Activated CD4-positive, alpha-beta T cell treated with anti-CD3 and anti-CD28 coated beads, Interleukin-2, amount 50 U/mL, for 16 hours (primary cell): Measurements from ENCODE around the gene OMP.

Experiments
- DNase-seq: peaks from one replicate; pipeline ENCODE4 v3.0.0-alpha.2; 2020

The OMP gene

DNA sequence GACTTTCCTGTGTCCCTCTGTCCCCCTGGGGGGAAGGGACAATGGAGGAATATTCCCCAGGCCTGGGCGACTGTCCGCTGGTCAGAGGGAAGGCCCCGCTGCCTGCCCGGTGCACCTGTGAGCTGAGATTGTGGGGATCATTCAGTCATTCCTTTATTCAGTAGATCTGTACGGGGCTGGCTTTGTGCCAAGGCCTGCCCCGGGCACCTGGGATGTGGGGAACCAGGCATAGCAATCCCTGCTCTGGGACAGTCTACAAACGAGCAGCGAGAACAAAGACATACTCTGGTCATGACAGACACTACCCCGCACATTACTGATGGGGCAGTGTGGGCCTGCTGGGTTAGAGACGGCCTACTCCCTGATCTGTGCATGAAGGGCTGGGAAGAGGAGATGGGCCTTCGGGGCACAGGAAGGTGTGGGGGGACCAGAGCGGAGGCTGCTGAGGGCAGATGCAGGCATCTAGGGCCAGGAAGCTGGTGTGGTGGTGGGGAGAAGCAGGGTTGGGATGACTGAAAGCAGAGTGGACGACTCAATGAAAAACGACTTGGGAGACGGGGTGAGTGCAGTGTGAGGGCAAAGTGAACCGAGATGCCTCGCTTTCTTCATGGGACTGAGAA is 23.6 kb downstream of the OMP start:
- DNase-seq: no peak

DNA sequence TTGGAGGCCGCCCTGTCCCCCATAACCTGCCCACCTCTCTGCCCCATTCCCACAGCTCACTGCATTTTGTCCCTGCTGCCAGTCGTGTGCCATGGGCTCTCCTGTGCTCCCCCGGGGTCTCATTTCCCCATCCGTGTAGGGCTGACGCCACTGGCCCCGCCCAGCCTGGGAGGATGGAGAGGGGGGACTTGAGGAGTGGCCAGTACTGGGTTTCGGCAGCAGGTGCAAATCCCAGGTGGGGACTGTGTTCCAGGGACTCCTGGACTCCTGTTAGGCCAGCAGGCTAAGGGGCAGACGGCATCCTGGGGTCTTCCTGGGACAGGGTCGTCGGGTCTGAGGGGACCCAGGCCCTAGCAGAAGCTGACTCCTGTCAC is 24.2 kb downstream of the OMP start:
- no peak for DNase-seq

DNA sequence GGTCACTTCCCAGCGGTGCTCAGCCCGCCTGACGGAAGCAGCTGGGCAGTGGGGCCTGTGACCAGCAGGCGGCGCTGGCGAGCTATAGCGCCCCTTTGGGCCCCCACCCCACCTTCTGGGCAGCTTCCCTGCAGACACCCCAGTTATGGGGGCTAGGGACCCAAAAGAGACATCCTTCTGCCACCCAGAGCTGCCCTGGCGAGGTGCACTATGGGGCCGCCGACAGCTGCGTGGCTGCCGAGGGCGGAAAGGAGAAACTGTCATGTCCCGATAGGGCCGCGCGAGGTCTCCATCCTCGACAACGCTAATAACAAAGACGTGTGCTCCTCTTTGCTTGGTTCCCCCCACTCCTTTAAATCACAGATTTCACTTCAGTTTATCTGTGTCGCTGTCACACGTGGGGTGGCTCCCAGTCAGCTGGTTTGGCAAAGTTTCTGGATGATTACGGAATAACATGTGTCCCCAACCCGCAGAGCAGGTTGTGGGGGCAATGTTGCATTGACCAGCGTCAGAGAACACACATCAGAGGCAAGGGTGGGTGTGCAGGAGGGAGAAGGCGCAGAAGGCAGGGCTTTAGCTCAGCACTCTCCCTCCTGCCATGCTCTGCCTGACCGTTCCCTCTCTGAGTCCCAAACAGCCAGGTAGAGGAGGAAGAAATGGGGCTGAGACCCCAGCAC is 24.7 kb downstream of the OMP start:
- DNase-seq: peak; percentile 41

DNA sequence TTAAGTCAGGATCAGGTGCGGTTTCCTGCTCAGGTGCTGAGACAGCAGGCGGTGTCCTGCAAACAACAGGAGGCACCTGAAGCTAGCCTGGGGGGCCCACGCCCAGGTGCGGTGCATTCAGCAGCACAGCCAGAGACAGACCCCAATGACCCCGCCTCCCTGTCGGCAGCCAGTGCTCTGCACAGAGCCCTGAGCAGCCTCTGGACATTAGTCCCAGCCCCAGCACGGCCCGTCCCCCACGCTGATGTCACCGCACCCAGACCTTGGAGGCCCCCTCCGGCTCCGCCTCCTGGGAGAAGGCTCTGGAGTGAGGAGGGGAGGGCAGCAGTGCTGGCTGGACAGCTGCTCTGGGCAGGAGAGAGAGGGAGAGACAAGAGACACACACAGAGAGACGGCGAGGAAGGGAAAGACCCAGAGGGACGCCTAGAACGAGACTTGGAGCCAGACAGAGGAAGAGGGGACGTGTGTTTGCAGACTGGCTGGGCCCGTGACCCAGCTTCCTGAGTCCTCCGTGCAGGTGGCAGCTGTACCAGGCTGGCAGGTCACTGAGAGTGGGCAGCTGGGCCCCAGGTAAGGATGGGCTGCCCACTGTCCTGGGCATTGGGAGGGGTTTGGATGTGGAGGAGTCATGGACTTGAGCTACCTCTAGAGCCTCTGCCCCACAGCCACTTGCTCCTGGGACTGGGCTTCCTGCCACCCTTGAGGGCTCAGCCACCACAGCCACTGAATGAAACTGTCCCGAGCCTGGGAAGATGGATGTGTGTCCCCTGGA is 25.5 kb downstream of the OMP start, which contains the start of gene MYO7A:
MYO7A (plus strand) TSS at position 327 of the 772 bp plus-strand sequence. CDS start 2,389 bp downstream, outside the sequence.
- no peak for DNase-seq

DNA sequence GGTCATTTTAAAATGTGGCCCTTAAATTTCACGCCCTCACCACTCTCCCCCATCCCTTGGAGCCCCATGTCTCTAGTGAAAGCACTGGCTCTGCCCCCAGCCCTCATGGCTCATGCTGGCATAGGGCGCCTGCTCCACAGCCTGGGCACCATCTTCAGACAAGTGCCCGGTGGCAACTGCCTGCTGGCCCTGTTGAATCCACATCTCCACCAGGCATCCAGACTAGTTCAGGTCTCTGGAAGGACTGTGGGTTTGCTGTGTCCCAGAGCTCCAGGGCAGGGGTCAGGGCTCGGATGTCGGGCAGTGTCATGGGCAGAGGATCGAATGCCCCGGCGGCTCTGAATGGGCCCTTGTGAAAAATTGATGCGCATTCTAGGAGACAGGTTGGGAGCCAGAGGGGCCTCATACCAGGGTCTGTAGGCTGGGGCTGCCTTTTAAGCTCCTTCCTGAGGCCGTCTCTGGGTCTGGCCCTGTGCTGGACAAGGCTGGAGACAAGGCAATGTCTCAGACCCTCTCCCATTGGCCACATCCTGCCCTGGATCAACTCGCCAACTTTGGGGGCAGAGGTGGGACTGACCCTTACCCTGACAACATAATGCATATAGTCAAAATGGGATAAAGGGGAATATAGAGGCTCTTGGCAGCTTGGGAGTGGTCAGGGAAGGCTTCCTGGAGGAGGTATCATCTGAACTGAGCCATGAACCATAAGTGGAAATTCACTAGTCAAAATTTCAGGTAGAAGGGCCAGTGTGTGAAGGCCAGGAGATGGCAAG is 26.6 kb downstream of the OMP start:
- DNase-seq: no peak

DNA sequence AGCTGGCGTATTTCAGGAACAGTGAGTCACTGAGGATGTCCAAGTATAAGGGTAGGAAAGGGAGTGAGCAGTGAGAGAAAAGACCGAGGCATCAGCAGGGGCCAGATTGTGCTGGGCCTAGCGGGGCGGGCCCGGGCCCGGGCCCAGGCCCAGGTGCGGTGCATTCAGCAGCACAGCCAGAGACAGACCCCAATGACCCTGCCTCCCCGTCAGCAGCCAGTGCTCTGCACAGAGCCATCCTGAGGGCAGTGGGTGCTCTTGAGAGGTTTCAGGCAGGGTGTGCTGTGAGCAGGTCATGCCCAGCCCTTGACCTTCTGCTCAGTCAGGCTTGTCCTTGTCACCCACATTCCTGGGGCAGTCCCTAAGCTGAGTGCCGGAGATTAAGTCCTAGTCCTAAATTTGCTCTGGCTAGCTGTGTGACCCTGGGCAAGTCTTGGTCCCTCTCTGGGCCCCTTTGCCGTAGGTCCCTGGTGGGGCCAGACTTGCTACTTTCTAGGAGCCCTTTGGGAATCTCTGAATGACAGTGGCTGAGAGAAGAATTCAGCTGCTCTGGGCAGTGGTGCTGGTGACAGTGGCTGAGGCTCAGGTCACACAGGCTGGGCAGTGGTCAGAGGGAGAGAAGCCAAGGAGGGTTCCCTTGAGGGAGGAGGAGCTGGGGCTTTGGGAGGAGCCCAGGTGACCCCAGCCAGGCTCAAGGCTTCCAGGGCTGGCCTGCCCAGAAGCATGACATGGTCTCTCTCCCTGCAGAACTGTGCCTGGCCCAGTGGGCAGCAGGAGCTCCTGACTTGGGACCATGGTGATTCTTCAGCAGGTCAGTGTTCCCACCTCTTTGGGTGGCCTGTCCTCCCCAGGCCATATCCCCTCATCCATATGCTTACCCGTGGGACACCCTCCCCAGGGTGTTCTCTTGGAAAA is 27.5 kb downstream of the OMP start:
- no peak for DNase-seq

DNA sequence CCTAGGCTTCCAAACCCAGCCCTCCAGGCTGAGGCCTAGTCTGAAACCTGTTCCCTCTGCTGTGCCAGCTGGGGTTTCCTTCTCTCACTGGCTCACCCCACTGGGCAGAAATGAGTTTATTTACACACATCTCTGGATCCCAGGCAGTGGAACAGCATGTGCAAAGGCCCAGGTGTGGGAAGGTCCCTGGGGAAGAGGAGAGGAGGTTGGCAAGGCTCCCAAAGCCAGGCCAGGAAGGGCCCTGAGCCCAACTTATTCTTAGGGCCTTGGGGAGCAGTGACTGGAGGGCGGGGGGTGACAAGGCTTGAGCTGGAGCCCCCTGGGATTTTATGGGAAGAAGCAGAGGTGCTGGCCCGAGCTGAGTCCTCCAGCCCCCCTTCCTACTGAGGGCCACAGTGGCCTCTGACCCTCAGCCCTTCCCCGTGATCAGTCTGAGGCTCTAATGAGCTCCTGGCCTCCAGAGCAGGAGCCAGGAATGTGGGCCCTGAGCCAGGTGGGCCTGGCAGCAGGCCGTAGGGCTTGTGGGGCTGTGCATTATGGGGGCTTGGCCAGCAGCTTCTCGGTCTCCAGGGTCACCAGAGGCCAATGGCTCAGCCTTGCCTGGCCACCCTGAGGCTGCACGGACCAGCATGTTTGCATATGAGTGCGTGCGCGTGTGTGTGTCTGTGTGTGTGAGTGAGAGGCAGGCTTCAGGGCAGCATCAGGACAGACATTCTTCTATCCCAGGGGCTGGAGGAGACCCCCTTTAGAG is 28.3 kb downstream of the OMP start:
- no peak for DNase-seq

DNA sequence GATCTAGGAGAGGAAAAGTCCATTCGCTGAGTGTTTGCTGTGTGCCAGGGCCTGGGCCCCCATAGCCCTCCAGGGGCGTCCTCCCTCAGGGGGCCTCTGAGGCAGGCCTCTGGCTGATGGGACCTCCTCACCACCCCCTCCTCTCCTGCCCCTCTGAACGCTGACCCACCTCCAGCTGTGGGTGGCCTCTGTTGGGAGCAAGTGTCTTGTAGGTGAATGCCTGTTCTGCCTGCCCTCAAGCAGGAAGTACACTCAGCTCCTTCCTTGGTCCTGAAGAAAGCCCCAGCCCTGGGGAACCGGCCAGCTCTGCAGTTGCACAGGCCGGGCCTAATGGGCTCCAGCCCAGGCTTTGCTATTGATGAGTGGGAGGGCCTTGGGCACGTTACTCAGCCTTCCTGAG is 28.9 kb downstream of the OMP start:
- DNase-seq: no peak

DNA sequence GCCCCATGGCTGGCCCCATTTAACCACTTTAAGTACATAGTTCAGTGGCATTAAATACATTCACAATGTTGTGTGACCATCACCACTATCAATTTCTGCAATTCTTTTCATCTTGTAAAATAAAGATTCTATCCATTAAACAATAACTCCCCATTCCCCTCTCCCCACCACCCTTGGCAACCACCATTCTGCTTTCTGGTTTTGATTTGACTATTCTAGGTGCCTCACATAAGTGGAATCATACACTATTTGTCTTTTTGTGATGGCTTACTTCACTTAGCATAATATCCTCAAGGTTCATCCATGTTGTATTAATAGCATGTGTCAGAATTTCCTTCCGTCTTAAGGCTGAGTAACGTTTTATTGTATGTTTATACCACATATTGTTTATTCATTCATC is 32.4 kb downstream of the OMP start:
- DNase-seq: no peak

DNA sequence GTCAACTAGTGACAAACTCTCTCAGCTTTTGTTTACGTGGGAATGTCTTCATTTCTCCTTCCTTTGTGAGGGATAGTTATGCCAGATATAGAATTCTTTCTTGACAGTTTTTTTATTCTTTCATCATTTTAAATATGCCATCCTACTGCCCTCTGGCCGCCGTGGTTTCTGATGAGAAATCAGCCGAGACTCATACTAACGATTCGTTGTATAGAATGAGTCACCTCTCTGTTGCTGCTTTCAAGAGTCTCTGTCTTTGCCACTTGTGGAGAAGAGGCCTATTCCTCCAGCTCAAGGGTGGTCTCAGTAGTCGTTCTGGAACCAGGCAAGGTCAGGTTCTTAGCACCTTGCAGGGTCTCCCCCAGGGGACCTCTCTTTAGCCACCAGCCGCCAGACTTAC is 33.4 kb downstream of the OMP start:
- DNase-seq: peak; percentile 50

DNA sequence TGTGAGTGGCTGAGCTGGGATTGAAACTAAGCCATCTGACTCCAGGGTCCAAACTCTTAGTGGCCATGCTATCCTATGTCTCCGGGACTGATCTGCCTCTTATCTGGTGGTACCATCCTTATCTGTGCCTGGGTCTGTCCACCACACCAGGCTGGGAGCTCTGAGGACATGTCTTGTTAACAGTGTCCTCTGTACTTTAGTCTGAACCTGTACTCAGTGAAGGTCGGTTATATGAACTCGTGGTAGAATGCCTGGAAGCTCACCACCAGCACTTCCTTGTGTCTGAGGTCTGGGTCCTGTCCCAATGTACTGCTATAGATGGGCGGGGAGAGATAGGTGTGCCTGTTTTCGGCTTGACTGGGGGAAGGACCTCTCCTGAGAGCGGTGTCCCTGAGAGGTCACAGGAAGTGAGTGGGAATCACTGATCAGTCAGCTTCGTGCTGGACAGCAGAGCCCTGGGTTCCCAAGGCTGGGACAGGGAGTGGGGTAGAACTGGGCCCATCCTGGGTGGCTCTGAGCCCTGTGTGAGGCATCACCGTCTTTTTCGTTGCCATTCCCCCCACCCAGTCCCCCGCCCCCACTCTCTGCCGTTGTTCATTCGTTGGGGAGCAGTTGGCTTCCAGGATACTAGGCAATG is 34.3 kb downstream of the OMP start:
- DNase-seq: no peak

DNA sequence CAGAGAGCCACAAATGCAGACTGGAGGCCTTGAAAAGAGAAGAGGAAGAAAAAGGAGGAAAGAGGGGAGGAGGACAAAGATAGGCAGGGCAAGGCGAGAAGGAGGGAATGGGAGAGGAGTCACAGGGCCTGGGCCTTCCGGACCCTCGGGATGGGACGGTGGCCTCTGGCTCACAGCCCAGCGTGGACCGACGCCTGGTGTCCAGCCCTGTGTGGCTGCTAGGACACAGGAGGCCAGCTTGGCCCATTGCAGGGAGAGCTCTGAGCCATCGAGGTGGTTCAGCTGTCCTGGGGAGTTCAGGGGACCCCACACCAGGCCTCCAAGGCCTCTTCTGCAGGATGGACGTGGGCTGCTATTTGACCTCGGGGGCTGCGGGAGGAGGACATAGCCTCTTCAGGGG is 34.8 kb downstream of the OMP start:
- DNase-seq: no peak

DNA sequence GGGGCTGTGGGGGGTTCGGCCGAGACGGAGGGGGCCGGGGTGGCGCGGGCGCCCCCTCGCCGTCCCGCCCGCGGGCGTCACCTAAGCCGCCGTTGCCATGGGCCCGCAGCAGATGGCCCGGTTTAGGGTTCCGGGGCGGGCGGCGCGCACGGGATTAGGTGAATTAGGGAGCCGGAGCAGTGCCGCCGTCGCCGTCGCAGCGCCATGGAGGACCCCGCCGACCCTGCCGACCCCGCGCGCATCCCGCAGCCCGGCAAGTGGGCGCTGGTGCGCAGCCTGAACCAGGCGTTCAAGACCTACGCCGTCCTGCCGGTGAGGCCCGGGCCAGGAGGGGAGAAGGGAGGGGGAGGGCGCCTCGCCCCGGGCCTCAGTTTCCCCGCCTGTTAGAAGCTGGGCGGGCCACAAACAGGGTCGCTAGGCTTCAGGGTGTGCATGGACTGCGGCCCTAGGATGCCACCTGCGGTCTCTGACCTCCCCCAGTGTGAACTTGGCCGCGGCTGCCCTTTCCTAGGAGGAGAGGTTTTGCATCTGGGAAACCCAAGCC is 35.5 kb downstream of the OMP start:
- no peak for DNase-seq

DNA sequence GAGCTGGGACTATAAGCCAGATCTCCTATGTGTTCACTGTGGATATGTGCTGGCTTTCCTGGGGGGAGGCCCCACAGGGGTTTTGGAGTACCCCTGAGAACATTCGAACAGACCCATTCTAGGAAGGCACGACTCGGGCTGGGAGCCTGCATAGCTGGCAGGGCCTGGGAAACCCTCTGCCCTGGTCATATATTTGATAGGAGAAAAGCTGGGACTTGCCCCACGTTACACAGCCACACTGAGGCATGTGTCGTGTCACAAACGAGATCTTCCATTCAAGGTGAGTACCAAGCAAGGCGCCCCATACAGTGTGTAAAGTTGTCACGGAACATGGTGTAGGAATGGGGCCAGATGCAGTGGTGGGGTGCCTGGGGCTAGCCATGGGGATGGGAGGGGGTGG is 36.6 kb downstream of the OMP start:
- no peak for DNase-seq

DNA sequence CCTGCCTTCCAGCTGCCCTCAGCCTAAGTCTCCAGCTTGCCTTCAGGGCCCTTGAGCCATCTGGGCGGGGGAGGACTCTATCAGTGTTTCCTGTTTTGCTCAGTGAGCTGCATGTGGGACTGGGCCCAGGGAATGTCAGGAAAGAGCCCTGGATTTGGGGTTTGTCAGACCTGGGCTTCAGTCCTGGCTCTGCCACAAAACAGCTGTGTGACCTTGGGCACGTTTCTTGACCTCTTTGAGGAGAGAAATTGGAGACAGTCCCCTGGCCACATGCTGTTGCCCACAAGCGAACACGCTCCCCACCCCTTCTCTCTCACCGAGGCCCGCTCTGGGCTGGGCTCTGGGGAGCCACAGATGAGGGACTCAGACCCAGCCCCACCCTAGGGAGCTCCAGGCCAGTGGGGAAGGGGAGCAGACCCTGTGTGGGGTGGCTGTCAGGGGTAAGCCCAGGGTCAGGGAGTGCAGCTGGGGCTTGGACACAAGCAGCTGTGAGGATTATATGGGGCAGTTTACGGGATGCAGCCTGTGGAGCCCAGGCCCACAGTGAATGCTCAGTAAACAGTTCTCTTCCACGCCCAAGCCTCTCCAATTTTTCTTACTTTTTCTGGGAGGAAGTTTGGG is 37.7 kb downstream of the OMP start:
- DNase-seq: no peak

DNA sequence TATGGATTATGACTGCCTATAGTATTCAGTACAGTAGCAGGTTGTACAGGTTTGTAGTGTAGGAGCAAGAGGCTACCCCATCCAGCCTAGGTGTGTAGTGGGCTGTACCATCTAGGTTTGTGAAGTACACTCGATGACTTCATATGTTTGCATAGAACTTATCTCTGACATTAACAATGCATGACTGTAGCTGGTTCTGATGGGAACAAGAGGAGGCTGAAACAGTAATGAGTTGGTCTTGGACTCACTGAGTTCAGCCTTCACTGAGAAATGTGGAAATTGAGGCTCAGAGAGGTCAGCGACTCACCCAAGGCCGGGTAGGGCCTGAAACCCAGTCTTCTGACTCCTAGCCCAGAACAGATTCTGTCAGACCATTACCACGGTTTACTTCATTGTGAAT is 38.4 kb downstream of the OMP start:
- no peak for DNase-seq

DNA sequence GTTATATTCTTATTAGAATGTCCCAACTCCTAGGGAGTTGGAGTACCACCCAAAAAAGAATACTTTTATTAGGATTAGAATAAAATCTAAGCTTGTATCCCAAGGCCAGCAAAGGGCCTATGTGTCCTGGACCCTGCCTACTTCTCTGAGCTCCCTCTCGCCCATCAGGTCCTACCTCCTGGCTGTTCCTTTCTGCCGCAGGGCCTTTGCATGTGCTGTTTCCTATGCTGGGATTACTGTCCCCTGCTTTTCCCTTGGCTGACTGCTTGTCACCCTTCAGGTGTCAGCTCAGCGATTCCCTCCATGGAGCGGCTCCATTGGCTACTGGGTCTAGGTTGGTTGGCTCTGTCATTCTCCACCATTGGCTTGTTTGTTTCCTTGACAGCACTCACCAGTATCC is 38.8 kb downstream of the OMP start:
- DNase-seq: no peak

DNA sequence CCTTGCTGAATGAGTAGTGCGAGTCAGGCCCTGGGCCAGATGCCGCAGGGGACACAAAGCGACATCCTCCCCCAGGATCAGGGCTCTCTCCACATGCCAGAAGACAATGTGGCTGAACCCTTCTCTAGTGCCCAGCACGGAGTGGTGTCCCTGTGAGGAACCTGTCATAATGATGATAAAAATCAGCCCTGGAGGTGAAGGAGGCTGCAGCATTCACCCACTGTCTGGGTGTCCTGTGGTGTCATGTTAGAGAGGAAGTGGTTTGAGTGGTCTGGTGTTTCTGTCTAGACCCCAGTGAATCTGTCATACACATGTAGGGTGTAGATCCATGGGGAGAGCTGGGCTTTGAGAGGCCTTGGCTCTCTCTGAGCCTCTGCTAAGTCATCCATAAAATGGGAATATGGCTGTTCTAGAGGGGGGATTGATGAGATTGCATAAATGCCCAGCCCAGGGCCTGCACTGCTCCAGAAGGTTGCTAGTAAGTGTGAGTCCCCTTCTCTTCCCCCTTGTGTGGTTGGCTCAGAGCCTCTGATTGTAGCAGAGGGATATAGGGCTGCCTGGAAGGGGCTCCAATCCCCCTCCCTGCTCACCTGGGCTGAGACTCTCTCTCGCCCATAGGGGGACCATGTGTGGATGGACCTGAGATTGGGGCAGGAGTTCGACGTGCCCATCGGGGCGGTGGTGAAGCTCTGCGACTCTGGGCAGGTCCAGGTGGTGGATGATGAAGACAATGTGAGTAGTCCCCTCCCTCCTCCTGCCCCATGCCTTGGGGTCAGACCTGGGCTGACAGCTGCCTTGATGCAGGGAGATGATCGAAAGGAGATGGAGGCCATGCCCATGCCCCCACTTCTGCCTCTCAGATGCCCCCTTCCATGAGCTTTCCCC is 39.7 kb downstream of the OMP start:
- DNase-seq: peak; percentile 45

DNA sequence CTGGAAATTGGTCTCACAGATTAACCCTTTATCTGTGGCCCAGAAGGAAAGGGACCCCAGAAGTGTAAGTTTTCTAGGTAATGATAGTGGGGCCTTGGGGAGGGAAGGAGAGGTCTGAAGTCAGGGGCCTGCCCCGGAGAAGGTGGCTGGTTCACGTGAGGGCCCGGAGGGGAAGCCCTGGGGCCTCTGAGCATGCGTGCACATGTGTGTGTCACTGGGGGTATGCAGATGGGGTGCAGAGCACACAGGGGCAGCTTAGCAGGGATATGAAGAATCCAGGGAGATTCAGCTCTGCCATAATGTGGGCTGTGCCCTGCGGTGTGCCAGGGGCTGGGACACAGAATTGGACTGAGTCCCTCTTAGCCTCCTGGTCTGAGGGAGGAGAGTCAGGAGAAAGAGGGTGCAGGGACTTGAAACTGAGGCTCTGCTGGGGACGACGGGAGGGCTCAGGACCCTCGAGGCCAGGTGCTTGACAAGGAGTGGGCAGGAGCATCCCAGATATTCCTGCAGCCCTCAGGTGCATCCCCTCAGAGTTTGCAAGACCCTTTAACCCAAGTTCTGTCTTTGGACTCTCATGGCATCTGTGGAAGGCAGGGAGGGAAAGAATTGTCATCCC is 40.9 kb downstream of the OMP start:
- no peak for DNase-seq
